Cerebellar cortex (tissue), 1 donor: Measurements from ENCODE around the gene KLF12.

ENCODE experiments used
- DNase-seq: peaks from one replicate; pipeline ENCODE4 v3.0.0-alpha.2; 2015; ENCODE audit warnings: low spot score

The KLF12 gene

GRCh38 chr13:74134221-74134776, at the start of gene KLF12:
Gene KLF12 (minus strand): TSS chr13:74134404.
- peak; percentile 52 for DNase-seq

DNA sequence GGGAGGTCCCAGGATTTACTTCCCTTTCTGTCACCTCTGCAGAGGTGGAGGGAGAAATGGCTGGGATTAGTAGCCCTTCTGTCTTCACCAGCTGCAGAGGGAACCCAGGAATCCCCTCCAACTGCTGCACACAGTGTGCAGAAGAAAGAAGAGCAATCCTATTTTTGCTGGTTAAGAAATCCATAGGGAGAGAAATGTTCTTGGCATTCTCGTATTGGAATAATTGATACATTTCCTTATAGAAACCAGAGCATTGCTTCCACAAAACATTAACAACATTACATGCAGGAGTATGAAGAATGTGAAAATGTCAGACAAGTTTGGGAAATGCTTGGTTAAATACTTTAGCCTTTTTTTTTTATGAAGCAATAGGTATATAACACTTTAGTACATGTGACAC, 48.3 kb upstream of the KLF12 start:
- DNase-seq = no peak

DNA sequence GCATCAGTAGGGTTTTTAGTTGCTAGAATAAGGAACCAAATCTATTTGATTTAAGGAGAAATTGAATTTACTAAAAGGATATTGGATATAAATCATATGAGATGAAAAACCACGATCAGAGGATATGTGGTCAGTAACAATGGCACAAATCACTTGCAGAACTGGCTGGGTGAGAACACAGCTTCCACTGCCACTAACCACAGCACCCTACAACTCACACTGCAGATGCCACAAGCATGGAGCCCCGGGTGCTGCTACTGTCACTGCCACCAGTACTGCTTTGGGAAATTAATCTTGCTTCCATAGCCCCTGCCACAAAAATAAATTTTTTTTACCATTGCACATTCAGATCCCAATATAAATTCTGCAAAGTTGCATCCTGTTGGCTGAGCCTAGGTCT, 40.6 kb upstream of the KLF12 start:
- DNase-seq = no peak

DNA sequence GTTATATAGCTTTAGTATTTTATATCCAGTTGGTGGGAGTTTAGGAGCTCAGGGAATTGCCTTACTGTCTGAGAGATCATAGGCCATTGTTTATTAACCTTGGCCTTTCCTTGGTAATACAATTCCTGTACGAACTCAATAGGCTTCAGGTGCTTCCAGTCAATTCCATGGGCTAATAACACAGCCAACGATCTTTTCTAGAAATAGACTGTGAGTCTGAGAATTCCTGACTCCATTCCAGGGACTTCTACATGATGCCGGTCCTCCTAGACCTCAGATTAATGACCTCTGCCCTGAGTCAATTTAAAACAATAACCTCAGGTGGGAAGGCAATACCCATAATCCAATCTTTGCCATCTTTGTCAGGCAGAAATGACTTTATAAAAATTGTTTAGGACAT, 39.6 kb upstream of the KLF12 start:
- DNase-seq = no peak

DNA sequence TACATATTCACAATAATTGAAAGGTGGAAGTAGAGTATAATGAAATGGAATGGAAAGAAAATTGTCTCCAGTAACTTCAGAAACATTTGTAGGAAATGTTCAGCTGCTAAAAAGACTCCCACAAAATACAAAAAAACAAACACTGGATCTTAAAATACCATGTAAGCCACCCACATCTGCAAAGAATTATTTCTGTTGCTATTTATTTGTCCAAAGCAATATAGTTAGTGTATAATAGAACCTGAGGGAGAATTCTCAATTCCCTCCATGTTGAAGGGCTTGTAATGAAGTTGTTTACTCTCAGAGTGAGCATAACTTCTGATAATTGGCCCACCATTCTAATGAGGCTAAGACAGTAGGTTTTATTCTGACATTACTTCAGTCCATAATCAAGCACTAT, 37.4 kb upstream of the KLF12 start:
- no peak for DNase-seq

DNA sequence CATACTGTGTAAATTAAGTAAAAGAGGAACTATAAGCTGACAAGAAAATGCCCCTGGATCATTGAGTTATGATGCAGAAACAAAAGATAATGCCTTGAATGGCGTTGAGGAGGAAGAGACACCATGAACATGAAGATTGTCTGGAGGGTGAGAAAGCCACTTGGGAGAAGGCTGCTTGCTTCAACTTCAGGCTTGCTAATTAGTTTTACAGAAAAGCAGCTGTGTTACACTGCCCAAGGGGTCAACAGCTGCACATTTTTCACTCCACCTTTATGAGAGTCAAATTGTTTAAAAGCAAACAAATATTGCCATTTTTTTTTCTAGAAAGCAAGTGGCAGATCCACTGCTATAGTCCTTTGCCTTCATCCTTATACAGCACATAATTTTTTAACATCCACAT, 35.5 kb upstream of the KLF12 start:
- no peak for DNase-seq

DNA sequence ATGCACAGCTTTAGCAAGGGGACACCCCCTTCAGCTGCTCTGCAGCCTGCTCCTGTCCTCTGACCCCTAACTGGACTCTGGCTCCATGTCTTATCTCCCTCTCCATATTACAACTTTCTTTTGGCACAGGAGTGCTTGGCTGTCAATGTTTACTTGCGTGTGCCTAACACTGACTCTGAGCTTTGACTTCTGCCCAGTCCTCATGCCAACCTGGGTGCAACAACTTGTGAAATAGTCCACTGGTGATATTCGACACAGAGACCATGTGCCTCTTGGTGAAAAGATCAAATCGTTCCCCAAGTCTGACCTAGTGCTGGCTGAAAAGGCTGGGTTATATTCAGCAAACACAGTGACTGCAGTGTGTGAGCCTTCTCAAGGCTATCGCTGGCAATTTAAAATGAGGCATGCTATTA, 34.1 kb upstream of the KLF12 start:
- no peak for DNase-seq

DNA sequence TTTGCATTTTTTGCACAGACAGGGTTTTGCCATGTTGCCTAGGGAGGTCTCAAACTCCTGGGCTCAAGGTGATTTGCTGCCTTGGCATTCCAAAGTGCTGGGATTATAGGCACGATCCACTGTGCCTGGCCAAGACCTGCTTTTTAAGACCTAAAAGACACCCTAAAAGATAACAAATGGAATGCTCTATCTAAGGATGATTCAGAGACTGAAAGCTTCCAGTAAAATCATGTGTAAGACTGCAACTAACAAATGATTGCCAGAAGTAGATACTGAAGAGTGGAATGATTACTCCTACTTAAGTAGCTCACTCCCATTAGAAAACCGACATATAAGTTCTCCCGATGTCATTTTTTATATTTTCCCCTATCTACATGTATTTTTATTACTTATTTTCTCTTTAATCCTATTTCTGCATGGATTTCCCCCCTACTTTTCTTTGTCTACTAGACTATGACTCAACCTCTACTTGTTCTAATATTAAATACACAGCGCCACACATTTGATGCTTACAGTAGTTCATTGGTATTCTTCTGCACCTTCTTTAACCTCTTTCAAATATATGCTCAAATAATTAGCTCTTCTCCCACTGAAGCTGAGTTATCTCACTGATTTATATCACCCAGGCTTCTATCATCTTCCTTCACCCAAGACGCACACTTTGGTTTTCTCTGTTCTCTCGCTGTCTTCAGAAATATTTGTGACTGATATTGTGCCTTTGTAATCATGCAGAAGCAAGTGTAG, 32.2 kb upstream of the KLF12 start:
- no peak for DNase-seq

DNA sequence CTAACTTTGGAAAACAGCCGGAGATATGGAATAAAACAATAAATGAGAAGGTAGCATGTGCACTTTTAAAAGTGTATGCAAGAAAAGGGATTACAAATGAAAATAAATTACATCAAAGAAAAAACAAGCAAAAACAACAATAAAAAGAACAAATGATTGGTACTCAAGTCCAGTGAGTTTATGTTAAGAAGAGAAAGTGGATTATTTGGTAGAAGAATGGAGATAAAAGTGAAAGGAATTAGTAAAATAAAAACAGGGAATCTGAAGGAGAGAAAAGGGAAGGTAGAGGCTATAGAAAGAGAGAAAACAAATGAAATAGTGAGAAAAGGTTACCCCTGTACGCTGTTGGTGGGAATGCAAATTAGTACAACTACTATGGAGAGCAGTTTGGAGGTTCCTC, 28.6 kb upstream of the KLF12 start:
- DNase-seq = no peak

DNA sequence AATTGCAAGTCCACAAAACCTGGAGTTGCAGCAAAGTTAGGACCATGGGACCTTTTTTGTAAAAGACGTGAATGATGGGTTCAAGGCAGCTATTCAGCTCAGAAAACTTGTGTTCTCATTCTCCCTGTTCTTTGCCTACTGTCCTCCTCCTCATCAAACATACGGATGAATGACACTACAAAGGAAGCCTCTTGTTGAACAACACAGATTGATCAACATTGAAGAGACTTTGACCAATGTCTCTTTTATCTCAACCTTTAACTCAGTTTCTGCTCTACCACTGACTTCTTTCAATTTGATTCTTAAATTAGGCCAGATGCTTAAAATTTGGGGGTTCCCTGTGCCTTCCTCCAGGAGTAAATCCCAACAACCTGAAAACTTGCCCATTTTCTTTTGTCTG, 27.9 kb upstream of the KLF12 start:
- DNase-seq = no peak

- no peak for DNase-seq
These were observed 24.6 kb upstream of the KLF12 start for GRCh38 chr13:74158571-74159352.

- no peak for DNase-seq
These were observed 23.8 kb upstream of the KLF12 start for GRCh38 chr13:74158028-74158427.

GRCh38 chr13:74154981-74155380, 20.8 kb upstream of the KLF12 start:
- no peak for DNase-seq

DNA sequence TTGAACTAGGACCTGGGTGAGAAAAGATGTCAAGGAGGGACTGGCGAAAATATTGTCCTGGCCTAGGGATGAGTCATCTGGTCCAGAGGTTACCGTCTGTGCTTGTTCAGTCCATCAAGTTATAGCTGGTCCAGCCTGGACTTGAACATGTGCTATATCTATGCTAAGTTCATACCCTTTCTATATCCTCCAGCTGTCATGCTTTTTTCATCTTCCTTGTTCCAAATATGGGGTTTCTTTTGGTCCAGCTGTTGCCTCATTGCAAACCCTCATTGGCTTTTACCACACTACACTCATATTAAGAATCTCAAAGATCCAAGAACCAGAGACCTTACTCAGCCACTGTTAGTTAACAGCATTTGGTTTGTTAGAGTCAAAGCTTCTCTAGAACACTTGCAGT, 19.1 kb upstream of the KLF12 start:
- DNase-seq = no peak

DNA sequence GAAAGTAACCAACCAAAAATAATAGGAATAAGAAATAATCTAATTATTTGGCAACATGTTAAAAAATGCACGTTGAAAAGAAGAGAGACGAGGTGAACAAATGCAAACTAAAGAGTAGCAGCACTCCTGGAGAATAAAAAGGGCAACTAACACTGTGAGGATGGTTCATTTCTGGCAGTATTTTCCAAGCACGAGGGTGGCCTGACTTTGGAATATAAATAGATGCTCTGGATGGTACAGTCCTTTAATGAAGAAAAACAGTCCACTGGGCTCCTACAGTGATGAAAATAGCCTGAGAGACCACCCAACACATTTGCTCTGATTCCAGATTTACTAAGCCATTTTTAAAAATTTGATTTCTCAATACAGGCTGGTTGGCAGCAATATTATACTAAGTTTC, 17.7 kb upstream of the KLF12 start:
- no peak for DNase-seq

DNA sequence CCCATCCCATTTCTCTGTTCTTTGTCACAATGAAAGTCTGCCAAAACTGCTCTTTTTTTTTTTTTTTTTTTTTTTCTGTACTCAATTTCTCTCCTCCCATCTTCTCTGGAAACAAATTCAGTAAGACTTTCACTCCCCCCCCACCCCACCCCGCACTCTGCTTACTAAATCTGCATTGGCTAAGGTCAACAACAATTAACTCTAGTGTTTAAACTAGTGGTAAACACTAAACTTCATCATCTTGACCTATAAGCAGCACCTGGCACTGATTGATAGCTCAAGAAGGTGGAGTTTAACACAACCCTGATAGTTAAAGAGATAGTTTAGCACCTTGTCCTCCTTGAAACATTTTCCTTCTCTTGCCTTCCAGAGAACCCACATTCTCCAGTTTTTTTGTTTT, 14.1 kb upstream of the KLF12 start:
- DNase-seq = no peak

DNA sequence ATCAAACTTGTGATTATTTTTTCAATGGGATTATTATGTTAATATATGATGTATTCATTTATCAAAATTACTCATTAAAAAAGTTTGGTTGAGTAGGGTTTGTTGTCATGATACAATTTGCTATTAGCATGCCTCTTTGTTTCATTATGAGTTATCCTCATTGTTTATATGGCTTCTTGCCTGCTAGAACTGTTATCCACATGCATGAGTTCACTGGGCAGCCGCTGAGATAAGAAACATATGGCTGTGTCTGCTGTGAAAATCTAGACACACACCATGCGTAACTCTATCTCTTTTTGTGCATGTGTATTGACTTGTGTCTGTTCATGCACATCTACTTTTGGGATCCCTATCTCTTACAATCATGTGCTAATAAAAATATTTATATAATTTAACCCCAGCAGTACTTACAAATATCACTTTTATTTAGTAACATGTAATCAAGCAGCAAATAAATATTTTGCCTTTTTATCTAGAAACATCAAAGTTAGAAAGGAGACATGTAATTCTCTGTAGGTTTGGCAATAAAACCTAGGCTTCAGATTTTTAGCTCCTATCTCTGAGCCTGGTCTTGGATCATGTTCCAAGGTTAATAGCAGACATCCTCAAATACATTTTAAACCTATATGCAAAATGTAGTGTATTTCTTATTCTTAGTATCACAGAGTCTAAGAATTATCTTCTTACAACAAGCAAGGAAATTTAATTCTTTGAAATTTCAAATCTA, 11.2 kb upstream of the KLF12 start:
- DNase-seq = peak; percentile 23

GRCh38 chr13:74144269-74144668, 10.1 kb upstream of the KLF12 start:
- DNase-seq = no peak

DNA sequence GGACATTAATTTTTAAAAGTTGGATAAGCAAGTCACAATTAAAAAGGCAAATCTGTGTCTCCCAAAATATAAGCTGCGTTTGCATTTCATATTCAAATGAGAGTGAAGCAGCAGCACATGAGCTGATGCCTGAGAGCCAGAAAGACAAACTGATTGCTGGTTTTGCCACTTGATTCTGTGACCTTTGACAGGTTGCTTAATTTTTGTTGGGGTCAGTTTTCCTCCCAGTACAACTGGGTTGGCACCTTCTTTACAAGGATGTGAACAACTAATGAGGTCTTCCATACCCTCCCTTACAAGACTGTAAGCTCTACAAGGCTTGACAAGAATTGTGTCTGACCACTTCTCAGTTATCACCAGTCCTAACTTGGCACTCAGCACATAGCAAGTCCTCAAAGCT, 8.1 kb upstream of the KLF12 start:
- DNase-seq = no peak

DNA sequence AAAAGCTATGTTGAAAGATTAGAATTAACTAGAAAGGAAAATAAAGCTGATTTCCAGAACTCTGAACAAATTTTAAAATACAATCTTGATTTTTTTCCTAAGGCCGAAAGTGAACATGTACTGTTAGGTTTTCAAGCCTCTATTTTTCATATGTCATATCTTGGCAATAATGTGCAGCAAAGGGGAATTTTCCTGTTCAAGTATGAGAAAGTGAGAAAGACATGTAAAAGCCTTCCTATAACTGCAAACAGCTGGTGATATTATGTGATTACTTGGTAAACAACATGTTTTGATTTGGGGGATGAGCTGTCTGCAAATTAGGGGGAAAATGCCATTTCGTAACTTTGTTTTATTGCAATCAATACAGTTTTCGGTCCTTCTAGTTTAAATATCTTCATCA, 4.0 kb upstream of the KLF12 start:
- no peak for DNase-seq

GRCh38 chr13:74136084-74136658, 2.0 kb upstream of the KLF12 start:
- peak; percentile 31 for DNase-seq

GRCh38 chr13:74135326-74136083, 1.3 kb upstream of the KLF12 start:
- DNase-seq = peak; percentile 50
